Stomach (tissue), 9 donors: ENCODE results near the gene CHCHD4. TPM values are rescaled to one million over a fixed set of nuclear protein-coding genes. Genes with fewer than 3 reads are reported as not detected.

ENCODE experiments used
- DNase-seq, 2 donors: peaks; one replicate each; pipeline versions ENCODE4 v3.0.0 to v3.0.0-alpha.2; 2013 to 2019
- H3K27ac ChIP-seq, 5 donors: fragments of 200-600 bp in 4 of 5; sonication (generic) in 4 of 5; one replicate each; pipeline ENCODE4 v1.5.1; 2013 to 2019; ENCODE audit warnings: mild to moderate bottlenecking in 1 of 5, moderate library complexity in 1 of 5
- H3K27me3 ChIP-seq, 3 donors: fragments of 200-600 bp; sonication (generic); one replicate each; pipeline ENCODE4 v1.5.1; 2017 to 2019; ENCODE audit warnings: mixed run types in 1 of 3
- H3K36me3 ChIP-seq, 4 donors: fragments of 200-600 bp; sonication (generic); 1 replicate in 3 of 4; 2 replicates in 1 of 4; pipeline ENCODE4 v1.5.1; 2016 to 2019
- H3K4me1 ChIP-seq, 4 donors: fragments of 200-600 bp; sonication (generic); one replicate each; pipeline ENCODE4 v1.5.1; 2016 to 2019
- H3K4me3 ChIP-seq, 4 donors: fragments of 200-600 bp; sonication (generic) in 3 of 4; one replicate each; pipeline ENCODE4 v1.5.1; 2016 to 2019; ENCODE audit warnings: mild to moderate bottlenecking in 1 of 4
- H3K9me3 ChIP-seq, 4 donors: fragments of 200-600 bp; sonication (generic); one replicate each; pipeline ENCODE4 v1.5.1; 2016 to 2019
- CTCF ChIP-seq, 7 experiments: fragments of 450-650 bp in 4 of 7; fragments of 200-600 bp in 3 of 7; sonication (generic) in 3 of 7; IDR thresholded peaks; one replicate each; pipeline ENCODE4 v1.5.1; 2016 to 2019; ENCODE audit warnings: antibody characterized with exemption in 7 of 7, control low read depth in 2 of 7, mild to moderate bottlenecking in 1 of 7
- EP300 ChIP-seq: sonication (generic); formaldehyde crosslinking; IDR thresholded peaks from one replicate; pipeline ENCODE4 v1.6.1; 2017; ENCODE audit warnings: antibody characterized with exemption
- POLR2A ChIP-seq, 4 donors: fragments of 450-650 bp; IDR thresholded peaks; one replicate each; pipeline ENCODE4 v1.6.1; 2016; ENCODE audit warnings: antibody characterized with exemption in 4 of 4, control low read depth in 2 of 4, mild to moderate bottlenecking in 1 of 4, moderate library complexity in 1 of 4
- POLR2AphosphoS5 ChIP-seq, 3 donors: sonication (generic); formaldehyde crosslinking; IDR thresholded peaks; one replicate each; pipeline ENCODE4 v1.6.1; 2016; ENCODE audit warnings: antibody characterized with exemption in 3 of 3
- WGBS, 5 donors: extraction: QIAGEN DNeasy Blood & Tissue Kit in 3 of 5; methylation state at CpG; one replicate each; pipeline versions ENCODE4 v1.1.5 to v1.1.7; 2013 to 2018; 5-methylcytosine and 5-hydroxymethylcytosine counted together
- intact Hi-C: fragments of 100-400 bp; cut with DNase I; formaldehyde crosslinking; loops from one replicate; pipeline ENCODE4 v1.15.1; 2023; ENCODE audit warnings: low total_unique reads
- polyA plus RNA-seq, 3 donors: library from polyadenylated mRNA; stranded (reverse); fragments of 200-250 nt; gene quantifications; one replicate each; pipeline ENCODE4 v1.2.3, GENCODE V29; 2013
- total RNA-seq, 5 donors: library from RNA; depleted of rRNA; stranded (reverse); fragments of >200 nt; gene quantifications; one replicate each; pipeline versions ENCODE4 v1.1.0 to v1.2.3, GENCODE V29; 2014 to 2016
- donor health status: healthy with polysubstance abuse.
- donor health status: Bipolar disorder and iron deficiency.
- donor health status: healthy.

Gene CHCHD4
- total and polyA plus RNA-seq, 8 donors = 1.7 to 16.1 (median 11.4) TPM

- H3K4me3 ChIP-seq = no peak overlapping the region
- H3K4me1 ChIP-seq = peaks cover 7 to 14% (median 9%) of the 10 kb centered on the region in 4 donors
- WGBS, 5 donors = 95 to 98% (median 98%) methylated on average over 9 of the region's 9 CpGs
- intact Hi-C loops = no loop called here
- TF ChIP-seq POLR2A (IDR thresholded peaks at IDR 0.05) (no peak), POLR2AphosphoS5 (IDR thresholded peaks at IDR 0.05) (no peak), CTCF (IDR thresholded peaks at IDR 0.05) (no peak), EP300 (no peak)
- H3K27ac ChIP-seq = no peak overlapping the region
- H3K36me3 ChIP-seq = peaks cover 30 to 94% (median 93%) of the 10 kb centered on the region in 4 donors
- no peaks in the 10 kb centered on the region for H3K9me3 ChIP-seq
- H3K27me3 ChIP-seq = no peaks in the 10 kb centered on the region
- no peak for DNase-seq
Measured at GRCh38 chr3:14150078-14150477, 25.4 kb upstream of the CHCHD4 start.

- no peaks in the 10 kb centered on the region for H3K9me3 ChIP-seq
- H3K27me3 ChIP-seq = no peaks in the 10 kb centered on the region
- 80 to 89% (median 86%) methylated on average over 25 to 28 of the region's 28 CpGs for WGBS, 5 donors
- H3K36me3 ChIP-seq = peaks cover 30 to 78% (median 76%) of the 10 kb centered on the region in 4 donors
- TF ChIP-seq EP300 (no peak), POLR2A (IDR thresholded peaks at IDR 0.05) (no peak), CTCF (IDR thresholded peaks at IDR 0.05) (no peak)
- no peak overlapping the region for H3K4me3 ChIP-seq
- H3K27ac ChIP-seq = no peak overlapping the region
- peaks cover 22 to 32% (median 25%) of the 10 kb centered on the region in 4 donors for H3K4me1 ChIP-seq
- no peak for DNase-seq
- intact Hi-C loops = no loop called here
Measured at GRCh38 chr3:14148041-14148985, 23.6 kb upstream of the CHCHD4 start.

GRCh38 chr3:14147617-14148016, 22.9 kb upstream of the CHCHD4 start:
- peaks cover 33 to 74% (median 72%) of the 10 kb centered on the region in 4 donors for H3K36me3 ChIP-seq

DNA sequence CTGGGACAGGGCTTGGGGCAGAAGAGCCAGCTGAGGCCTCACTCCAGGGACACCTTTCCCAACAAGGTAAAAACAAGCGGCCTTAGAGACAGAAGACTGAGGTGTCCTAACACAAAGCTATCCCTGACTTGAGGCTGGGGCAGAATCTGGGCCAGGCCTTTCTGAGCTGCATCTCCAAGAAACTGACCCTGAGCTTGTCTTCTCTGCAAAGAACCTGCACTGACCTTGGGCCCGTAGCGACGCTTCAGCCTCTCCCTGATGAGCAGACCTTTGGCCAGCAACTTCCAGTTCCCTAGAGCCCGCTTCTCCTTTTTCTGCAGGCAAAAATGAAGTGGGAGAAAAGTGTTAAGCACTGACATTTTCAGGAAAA, 22.4 kb upstream of the CHCHD4 start:
- TF ChIP-seq POLR2AphosphoS5 (IDR thresholded peaks at IDR 0.05) (no peak), CTCF (IDR thresholded peaks at IDR 0.05) (no peak), EP300 (no peak), POLR2A (IDR thresholded peaks at IDR 0.05) (no peak)
- peaks cover 35 to 74% (median 72%) of the 10 kb centered on the region in 4 donors for H3K36me3 ChIP-seq
- no peaks in the 10 kb centered on the region for H3K27me3 ChIP-seq
- no peaks in the 10 kb centered on the region for H3K9me3 ChIP-seq
- 85 to 98% (median 96%) methylated on average over 4 to 5 of the region's 5 CpGs for WGBS, 5 donors
- DNase-seq = no peak
- intact Hi-C loops = no loop called here
- H3K27ac ChIP-seq = peak overlapping the region in 1 of 5 donors; percentile 92
- H3K4me1 ChIP-seq = peaks cover 22 to 42% (median 33%) of the 10 kb centered on the region in 4 donors
- H3K4me3 ChIP-seq = no peak overlapping the region

More at GRCh38 chr3:14147617-14148016, 22.9 kb upstream of the CHCHD4 start:
- TF ChIP-seq POLR2AphosphoS5 (IDR thresholded peaks at IDR 0.05) (no peak), CTCF (IDR thresholded peaks at IDR 0.05) (no peak), POLR2A (IDR thresholded peaks at IDR 0.05) (no peak), EP300 (no peak)
- Histone ChIP-seq H3K9me3 (no peaks in the 10 kb centered on the region), H3K4me1 (peaks cover 22 to 39% (median 31%) of the 10 kb centered on the region in 4 donors), H3K4me3 (no peak overlapping the region), H3K27me3 (no peaks in the 10 kb centered on the region), H3K27ac (no peak overlapping the region)
- no peak for DNase-seq
- intact Hi-C loops = no loop called here
- WGBS, 5 donors = 82 to 91% (median 88%) methylated on average over 12 of the region's 12 CpGs
